GM12873 (cell line): ENCODE results near the gene PRSS1.
A peak's percentile ranks its signal among the peaks of the same experiment; 100 is the strongest.

ENCODE experiments used
- CTCF ChIP-seq: IDR thresholded peaks from 2 replicates; pipeline ENCODE4 v1.5.1; 2012; ENCODE audit warnings: low read depth, mild to moderate bottlenecking, moderate library complexity, low read length, control low read depth; ENCODE audit not compliant: insufficient read depth; ENCODE audit errors: missing control alignments

PRSS1 gene

GRCh38 chr7:142749218-142749993, at the start of gene PRSS1:
Gene PRSS1, plus strand, starts transcription at chr7:142749472. Its CDS starts 13 bp downstream, at chr7:142749485.
- TF ChIP-seq CTCF: no peak

- TF ChIP-seq CTCF: no peak
These were observed 45.5 kb upstream of the PRSS1 start for GRCh38 chr7:142703655-142704305.

- TF ChIP-seq CTCF: no peak
These were observed 39.4 kb upstream of the PRSS1 start for GRCh38 chr7:142709921-142710320.

GRCh38 chr7:142711196-142711595, 38.1 kb upstream of the PRSS1 start:
- no peak for TF ChIP-seq CTCF

- TF ChIP-seq CTCF: peak; percentile 63
These were observed 37.3 kb upstream of the PRSS1 start for GRCh38 chr7:142711746-142712616.

- TF ChIP-seq CTCF: no peak
These were observed 36.7 kb upstream of the PRSS1 start for GRCh38 chr7:142712617-142712957.

- no peak for TF ChIP-seq CTCF
These were observed 34.9 kb upstream of the PRSS1 start for GRCh38 chr7:142714375-142714774.
